DOHH2 (cell line): Measurements from ENCODE around the gene IKZF3.

Experiments used
- EZH2phosphoT487 ChIP-seq: fragments of 200-600 bp; sonication (generic); IDR thresholded peaks from 2 replicates; pipeline ENCODE4 v1.6.1; 2017; ENCODE audit warnings: borderline replicate concordance, mild to moderate bottlenecking, antibody characterized with exemption, low read length, moderate library complexity, mixed read lengths
- TF ChIP-seq, protein P1 (sequence below): fragments of 200-600 bp; sonication (generic); IDR thresholded peaks from one replicate; pipeline ENCODE4 v1.5.1; 2014; ENCODE audit warnings: antibody characterized with exemption, mild to moderate bottlenecking, low read depth, low read length; ENCODE audit not compliant: poor library complexity, severe bottlenecking

DNA sequence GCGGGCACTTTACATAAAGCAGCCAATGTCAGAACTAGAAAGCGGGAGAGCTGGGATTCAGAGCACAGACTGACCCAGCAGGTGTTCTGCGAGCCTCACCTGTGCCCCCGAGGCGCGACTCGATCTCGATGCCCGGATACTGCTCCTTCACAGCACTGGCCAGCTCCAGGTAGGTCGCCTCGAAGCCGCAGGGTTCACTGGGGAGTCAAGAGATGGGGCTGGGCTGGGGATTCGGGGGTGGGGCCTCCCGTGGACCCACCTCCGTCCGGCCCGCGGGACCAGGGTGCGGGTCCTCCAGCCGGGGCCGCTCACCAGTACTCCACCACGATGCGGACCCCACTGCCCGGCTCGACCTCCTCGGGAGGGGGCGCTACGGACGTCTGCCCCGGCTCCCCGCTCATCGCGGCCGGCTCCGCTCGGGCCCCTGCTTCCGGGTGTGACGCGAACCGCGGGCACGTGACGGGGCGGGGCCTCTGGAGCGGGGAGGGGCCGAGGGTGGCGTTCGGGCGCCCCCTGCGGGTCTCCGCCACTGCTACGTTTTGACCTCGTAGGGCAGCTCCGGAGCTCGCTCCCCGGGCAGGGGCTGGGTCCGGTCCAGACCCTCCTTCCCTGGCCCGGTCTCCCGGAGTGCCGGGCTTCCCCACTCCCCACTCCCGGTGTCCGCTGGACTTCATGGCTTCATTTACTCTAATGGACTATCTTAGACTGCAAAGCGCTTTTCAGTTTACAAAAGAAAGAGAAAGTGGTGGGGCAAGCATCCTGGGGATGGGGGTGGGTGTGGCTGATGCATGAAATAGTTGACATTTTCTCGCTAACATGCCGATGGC lies 133.8 kb downstream of the IKZF3 start, which contains the start of gene MIEN1:
- TF ChIP-seq, protein P1, sequence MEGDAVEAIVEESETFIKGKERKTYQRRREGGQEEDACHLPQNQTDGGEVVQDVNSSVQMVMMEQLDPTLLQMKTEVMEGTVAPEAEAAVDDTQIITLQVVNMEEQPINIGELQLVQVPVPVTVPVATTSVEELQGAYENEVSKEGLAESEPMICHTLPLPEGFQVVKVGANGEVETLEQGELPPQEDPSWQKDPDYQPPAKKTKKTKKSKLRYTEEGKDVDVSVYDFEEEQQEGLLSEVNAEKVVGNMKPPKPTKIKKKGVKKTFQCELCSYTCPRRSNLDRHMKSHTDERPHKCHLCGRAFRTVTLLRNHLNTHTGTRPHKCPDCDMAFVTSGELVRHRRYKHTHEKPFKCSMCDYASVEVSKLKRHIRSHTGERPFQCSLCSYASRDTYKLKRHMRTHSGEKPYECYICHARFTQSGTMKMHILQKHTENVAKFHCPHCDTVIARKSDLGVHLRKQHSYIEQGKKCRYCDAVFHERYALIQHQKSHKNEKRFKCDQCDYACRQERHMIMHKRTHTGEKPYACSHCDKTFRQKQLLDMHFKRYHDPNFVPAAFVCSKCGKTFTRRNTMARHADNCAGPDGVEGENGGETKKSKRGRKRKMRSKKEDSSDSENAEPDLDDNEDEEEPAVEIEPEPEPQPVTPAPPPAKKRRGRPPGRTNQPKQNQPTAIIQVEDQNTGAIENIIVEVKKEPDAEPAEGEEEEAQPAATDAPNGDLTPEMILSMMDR: peak; percentile 76
- TF ChIP-seq EZH2phosphoT487: no peak
